GDM1 (cell line): ENCODE results near the gene SCUBE1.
A peak's percentile ranks its signal among the peaks of the same experiment; 100 is the strongest.

ENCODE experiments used
- DNase-seq: peaks from one replicate; lab custom pipeline; 2025; lab: John Stamatoyannopoulos, UW

SCUBE1 gene

GRCh38 chr22:43343262-43343669 is at the start of gene SCUBE1:
Gene SCUBE1, minus strand, starts transcription at chr22:43343372. Its CDS starts 111 bp downstream, at chr22:43343261.
- peak; percentile 70 for DNase-seq

- no peak for DNase-seq
Measured at GRCh38 chr22:43392385-43392989, 49.3 kb upstream of the SCUBE1 start.

- DNase-seq: no peak
Measured at GRCh38 chr22:43391306-43391705, 48.1 kb upstream of the SCUBE1 start.

- DNase-seq: no peak
Measured at GRCh38 chr22:43390872-43391271, 47.7 kb upstream of the SCUBE1 start.

GRCh38 chr22:43390166-43390565 is 47.0 kb upstream of the SCUBE1 start:
- DNase-seq: no peak

- no peak for DNase-seq
Measured at GRCh38 chr22:43389227-43389836, 46.2 kb upstream of the SCUBE1 start.

GRCh38 chr22:43388420-43388851 is 45.3 kb upstream of the SCUBE1 start:
- peak; percentile 60 for DNase-seq

- no peak for DNase-seq
Measured at GRCh38 chr22:43387815-43388214, 44.6 kb upstream of the SCUBE1 start.

- peak; percentile 73 for DNase-seq
Measured at GRCh38 chr22:43385770-43386641, 42.8 kb upstream of the SCUBE1 start.

GRCh38 chr22:43384863-43385262 is 41.7 kb upstream of the SCUBE1 start:
- DNase-seq: no peak

GRCh38 chr22:43381693-43382092 is 38.5 kb upstream of the SCUBE1 start:
- peak; percentile 47 for DNase-seq

- DNase-seq: no peak
Measured at GRCh38 chr22:43377896-43378704, 34.9 kb upstream of the SCUBE1 start.

- no peak for DNase-seq
Measured at GRCh38 chr22:43377548-43377895, 34.4 kb upstream of the SCUBE1 start.

GRCh38 chr22:43376765-43377547 is 33.8 kb upstream of the SCUBE1 start:
- DNase-seq: no peak

GRCh38 chr22:43375951-43376455 is 32.8 kb upstream of the SCUBE1 start:
- DNase-seq: no peak

GRCh38 chr22:43370036-43370435 is 26.9 kb upstream of the SCUBE1 start:
- DNase-seq: no peak

GRCh38 chr22:43365715-43366440 is 22.7 kb upstream of the SCUBE1 start:
- DNase-seq: no peak

GRCh38 chr22:43364169-43364435 is 20.9 kb upstream of the SCUBE1 start:
- DNase-seq: no peak

- no peak for DNase-seq
Measured at GRCh38 chr22:43363315-43364168, 20.4 kb upstream of the SCUBE1 start.

GRCh38 chr22:43360576-43360975 is 17.4 kb upstream of the SCUBE1 start:
- DNase-seq: no peak
